ENCODE measurements around the gene PCNX2. TPM values are rescaled to one million over a fixed set of nuclear protein-coding genes. Genes with fewer than 3 reads are reported as not detected.

The PCNX2 gene
- total and polyA plus RNA-seq, 2 of the 13 experiments (the other 11 are each of a cell fraction or from before 2014, with no cell fraction given): 0.11 to 0.42 TPM

GRCh38 chr1:233144434-233144833, 151.1 kb downstream of the PCNX2 start (continued):
- TF ChIP-seq, protein P1, sequence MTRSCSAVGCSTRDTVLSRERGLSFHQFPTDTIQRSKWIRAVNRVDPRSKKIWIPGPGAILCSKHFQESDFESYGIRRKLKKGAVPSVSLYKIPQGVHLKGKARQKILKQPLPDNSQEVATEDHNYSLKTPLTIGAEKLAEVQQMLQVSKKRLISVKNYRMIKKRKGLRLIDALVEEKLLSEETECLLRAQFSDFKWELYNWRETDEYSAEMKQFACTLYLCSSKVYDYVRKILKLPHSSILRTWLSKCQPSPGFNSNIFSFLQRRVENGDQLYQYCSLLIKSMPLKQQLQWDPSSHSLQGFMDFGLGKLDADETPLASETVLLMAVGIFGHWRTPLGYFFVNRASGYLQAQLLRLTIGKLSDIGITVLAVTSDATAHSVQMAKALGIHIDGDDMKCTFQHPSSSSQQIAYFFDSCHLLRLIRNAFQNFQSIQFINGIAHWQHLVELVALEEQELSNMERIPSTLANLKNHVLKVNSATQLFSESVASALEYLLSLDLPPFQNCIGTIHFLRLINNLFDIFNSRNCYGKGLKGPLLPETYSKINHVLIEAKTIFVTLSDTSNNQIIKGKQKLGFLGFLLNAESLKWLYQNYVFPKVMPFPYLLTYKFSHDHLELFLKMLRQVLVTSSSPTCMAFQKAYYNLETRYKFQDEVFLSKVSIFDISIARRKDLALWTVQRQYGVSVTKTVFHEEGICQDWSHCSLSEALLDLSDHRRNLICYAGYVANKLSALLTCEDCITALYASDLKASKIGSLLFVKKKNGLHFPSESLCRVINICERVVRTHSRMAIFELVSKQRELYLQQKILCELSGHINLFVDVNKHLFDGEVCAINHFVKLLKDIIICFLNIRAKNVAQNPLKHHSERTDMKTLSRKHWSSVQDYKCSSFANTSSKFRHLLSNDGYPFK (CRISPR knock-in tag; IDR thresholded peaks at IDR 0.05; ENCODE audit: borderline replicate concordance): no peak
- TF ChIP-seq MXI1 (IDR thresholded peaks at IDR 0.05; ENCODE audit: borderline replicate concordance, low read depth, low read length) (no peak), SMARCE1 (IDR thresholded peaks at IDR 0.05; ENCODE audit: borderline replicate concordance) (no peak)
- TF ChIP-seq, protein P2, sequence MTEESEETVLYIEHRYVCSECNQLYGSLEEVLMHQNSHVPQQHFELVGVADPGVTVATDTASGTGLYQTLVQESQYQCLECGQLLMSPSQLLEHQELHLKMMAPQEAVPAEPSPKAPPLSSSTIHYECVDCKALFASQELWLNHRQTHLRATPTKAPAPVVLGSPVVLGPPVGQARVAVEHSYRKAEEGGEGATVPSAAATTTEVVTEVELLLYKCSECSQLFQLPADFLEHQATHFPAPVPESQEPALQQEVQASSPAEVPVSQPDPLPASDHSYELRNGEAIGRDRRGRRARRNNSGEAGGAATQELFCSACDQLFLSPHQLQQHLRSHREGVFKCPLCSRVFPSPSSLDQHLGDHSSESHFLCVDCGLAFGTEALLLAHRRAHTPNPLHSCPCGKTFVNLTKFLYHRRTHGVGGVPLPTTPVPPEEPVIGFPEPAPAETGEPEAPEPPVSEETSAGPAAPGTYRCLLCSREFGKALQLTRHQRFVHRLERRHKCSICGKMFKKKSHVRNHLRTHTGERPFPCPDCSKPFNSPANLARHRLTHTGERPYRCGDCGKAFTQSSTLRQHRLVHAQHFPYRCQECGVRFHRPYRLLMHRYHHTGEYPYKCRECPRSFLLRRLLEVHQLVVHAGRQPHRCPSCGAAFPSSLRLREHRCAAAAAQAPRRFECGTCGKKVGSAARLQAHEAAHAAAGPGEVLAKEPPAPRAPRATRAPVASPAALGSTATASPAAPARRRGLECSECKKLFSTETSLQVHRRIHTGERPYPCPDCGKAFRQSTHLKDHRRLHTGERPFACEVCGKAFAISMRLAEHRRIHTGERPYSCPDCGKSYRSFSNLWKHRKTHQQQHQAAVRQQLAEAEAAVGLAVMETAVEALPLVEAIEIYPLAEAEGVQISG (CRISPR knock-in tag; IDR thresholded peaks at IDR 0.05): no peak

GRCh38 chr1:233143241-233143640, 152.3 kb downstream of the PCNX2 start:
- Histone ChIP-seq H3K36me3 (replicated peaks in 1 of 2; ENCODE audit: control insufficient read depth in 1 of 2, insufficient read depth in 2 of 2, low read length in 2 of 2) (no peaks in the 10 kb centered on the region), H3K9me3 (ENCODE audit: low read length) (no peaks in the 10 kb centered on the region), H3K27ac (ENCODE audit: extremely low read length, insufficient read depth, low read length) (no peak overlapping the region), H3K9ac (ENCODE audit: insufficient read depth, low read depth, low read length) (no peak overlapping the region), H2AFZ (ENCODE audit: low read length) (no peak overlapping the region), H4K20me1 (ENCODE audit: insufficient read depth, low read length) (no peaks in the 10 kb centered on the region), H3K4me2 (ENCODE audit: low read depth, low read length) (no peak overlapping the region), H3K4me3 (replicated peaks in 1 of 3; ENCODE audit: insufficient read depth in 1 of 3, low read depth in 2 of 3, low read length in 3 of 3) (no peak overlapping the region), H3K27me3 (ENCODE audit: control insufficient read depth in 1 of 2, insufficient read depth in 2 of 2, low read length in 2 of 2) (no peaks in the 10 kb centered on the region), H3K4me1 (ENCODE audit: insufficient read depth, low read length) (no peaks in the 10 kb centered on the region), H3K79me2 (ENCODE audit: insufficient read depth, low read length) (no peaks in the 10 kb centered on the region)
- in situ Hi-C loops (cut with HindIII; ENCODE audit: extremely low pct_ligation_motif_present, low pct_unique_long_range_greater_than_20kb): no loop called here
- ATAC-seq (no peak), FAIRE-seq (no peak), DNase-seq (ENCODE audit: low spot score) (no peak)
- intact Hi-C loops (cut with micrococcal nuclease; ENCODE audit: unreplicated experiment): no loop called here
- CTCF ChIA-PET (ENCODE audit: low intra/inter-chr PET ratio, low total read pairs): no interaction called here
- POLR2A ChIA-PET: no interaction called here
- no TSS peak for BruUV-seq (replicated peaks)
- 0% methylated on average over 3 of the region's 4 CpGs for WGBS (ENCODE audit: low lambda C conversion rate)
- TF ChIP-seq BCL3 (CRISPR knock-in tag; IDR thresholded peaks at IDR 0.05) (no peak), ZNF549 (CRISPR knock-in tag; IDR thresholded peaks at IDR 0.05) (no peak), ZNF564 (CRISPR knock-in tag; IDR thresholded peaks at IDR 0.05) (no peak), ZBTB25 (CRISPR knock-in tag; IDR thresholded peaks at IDR 0.05) (no peak), SKI (IDR thresholded peaks at IDR 0.05; ENCODE audit: partially characterized antibody) (no peak), AKAP8 (CRISPR knock-in tag; IDR thresholded peaks at IDR 0.05) (no peak), IKZF5 (CRISPR knock-in tag; IDR thresholded peaks at IDR 0.05) (no peak)
- TF ChIP-seq, protein P3, sequence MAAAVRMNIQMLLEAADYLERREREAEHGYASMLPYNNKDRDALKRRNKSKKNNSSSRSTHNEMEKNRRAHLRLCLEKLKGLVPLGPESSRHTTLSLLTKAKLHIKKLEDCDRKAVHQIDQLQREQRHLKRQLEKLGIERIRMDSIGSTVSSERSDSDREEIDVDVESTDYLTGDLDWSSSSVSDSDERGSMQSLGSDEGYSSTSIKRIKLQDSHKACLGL (CRISPR knock-in tag; IDR thresholded peaks at IDR 0.05): no peak
